ENCODE data around the gene PSMA8.
"Not testable (repeated sequence)": the region's sequence is repeated elsewhere in the genome, so short reads cannot be mapped to it uniquely, and the experiment has no call there.

DNA sequence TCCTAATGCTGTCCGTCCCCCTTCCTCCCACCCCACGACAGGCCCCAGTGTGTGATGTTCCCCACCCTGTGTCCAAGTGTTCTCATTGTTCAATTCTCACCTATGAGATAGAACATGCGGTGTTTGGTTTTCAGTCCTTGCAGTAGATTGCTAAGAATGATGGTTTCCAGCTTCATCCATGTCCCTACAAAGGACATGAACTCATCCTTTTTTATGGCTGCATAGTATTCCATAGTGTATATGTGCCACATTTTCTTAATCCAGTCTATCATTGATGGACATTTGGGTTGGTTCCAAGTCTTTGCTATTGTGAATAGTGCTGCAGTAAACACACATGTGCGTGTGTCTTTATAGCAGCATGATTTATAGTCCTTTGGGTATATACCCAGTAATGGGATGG is 105.0 kb downstream of the PSMA8 start:
- TF ChIP-seq ZNF671, ZNF121 (CRISPR knock-in tag; IDR thresholded peaks at IDR 0.05): not testable (repeated sequence)
- TF ChIP-seq, protein P1, sequence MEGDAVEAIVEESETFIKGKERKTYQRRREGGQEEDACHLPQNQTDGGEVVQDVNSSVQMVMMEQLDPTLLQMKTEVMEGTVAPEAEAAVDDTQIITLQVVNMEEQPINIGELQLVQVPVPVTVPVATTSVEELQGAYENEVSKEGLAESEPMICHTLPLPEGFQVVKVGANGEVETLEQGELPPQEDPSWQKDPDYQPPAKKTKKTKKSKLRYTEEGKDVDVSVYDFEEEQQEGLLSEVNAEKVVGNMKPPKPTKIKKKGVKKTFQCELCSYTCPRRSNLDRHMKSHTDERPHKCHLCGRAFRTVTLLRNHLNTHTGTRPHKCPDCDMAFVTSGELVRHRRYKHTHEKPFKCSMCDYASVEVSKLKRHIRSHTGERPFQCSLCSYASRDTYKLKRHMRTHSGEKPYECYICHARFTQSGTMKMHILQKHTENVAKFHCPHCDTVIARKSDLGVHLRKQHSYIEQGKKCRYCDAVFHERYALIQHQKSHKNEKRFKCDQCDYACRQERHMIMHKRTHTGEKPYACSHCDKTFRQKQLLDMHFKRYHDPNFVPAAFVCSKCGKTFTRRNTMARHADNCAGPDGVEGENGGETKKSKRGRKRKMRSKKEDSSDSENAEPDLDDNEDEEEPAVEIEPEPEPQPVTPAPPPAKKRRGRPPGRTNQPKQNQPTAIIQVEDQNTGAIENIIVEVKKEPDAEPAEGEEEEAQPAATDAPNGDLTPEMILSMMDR (IDR thresholded peaks at IDR 0.05) = not testable (repeated sequence)
- TF ChIP-seq, protein P2, sequence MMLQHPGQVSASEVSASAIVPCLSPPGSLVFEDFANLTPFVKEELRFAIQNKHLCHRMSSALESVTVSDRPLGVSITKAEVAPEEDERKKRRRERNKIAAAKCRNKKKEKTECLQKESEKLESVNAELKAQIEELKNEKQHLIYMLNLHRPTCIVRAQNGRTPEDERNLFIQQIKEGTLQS (CRISPR knock-in tag; conservative IDR thresholded peaks at IDR 0.05) = not testable (repeated sequence)
